ENCODE measurements around the gene FUT8.

GRCh38 chr14:65790172-65790815 is 377.8 kb downstream of the FUT8 start:
- TF ChIP-seq REST (IDR thresholded peaks at IDR 0.05; ENCODE audit: low read depth) (no peak), POLR2A (IDR thresholded peaks at IDR 0.05; ENCODE audit: borderline replicate concordance, extremely low read depth, insufficient read depth, insufficient read length) (no peak), CTCF (IDR thresholded peaks at IDR 0.05 in 2 of 3, conservative IDR thresholded peaks at IDR 0.05 in 1 of 3; ENCODE audit: borderline replicate concordance in 1 of 3, insufficient read depth in 1 of 3, low read depth in 2 of 3, low read length in 2 of 3) (no peak), ATF3 (IDR thresholded peaks at IDR 0.05) (no peak), ZNF274 (IDR thresholded peaks at IDR 0.05; ENCODE audit: low read depth, low read length) (no peak), EZH2 (IDR thresholded peaks at IDR 0.05) (no peak), JUND (IDR thresholded peaks at IDR 0.05) (no peak), SIN3A (IDR thresholded peaks at IDR 0.05; ENCODE audit: low read depth) (no peak), EGR1 (IDR thresholded peaks at IDR 0.05; ENCODE audit: low read depth) (no peak), ELF1 (IDR thresholded peaks at IDR 0.05; ENCODE audit: borderline replicate concordance, low read depth) (no peak), TCF7L2 (IDR thresholded peaks at IDR 0.05; ENCODE audit: borderline replicate concordance, extremely low read depth, insufficient read depth, insufficient read length) (no peak)

Data from HCT116 (cell line).